HepG2 (cell line): ENCODE measurements around the gene C1orf198. TPM values are rescaled to one million over a fixed set of nuclear protein-coding genes. Genes with fewer than 3 reads are reported as not detected.

Experiments
- ATAC-seq: fragments of 200-7000 bp; cut with Tn5 transposase; 3 replicates; pipeline ENCODE4 v1.9.1; 2020; ENCODE audit warnings: mild to moderate bottlenecking, moderate library complexity
- BruUV-seq: library from RNA; stranded (reverse); fragments of 400-500 nt; replicated peaks from 2 replicates; lab custom pipeline; 2021; lab: Mats Ljungman, UMichigan
- CTCF ChIA-PET: fragments of 300-600 bp; formaldehyde crosslinking; extraction: SDS; loops from one replicate; lab custom pipeline; 2021; ENCODE audit warnings: low total read pairs, inconsistent platforms, low intra/inter-chr PET ratio; lab: Yijun Ruan, JAX
- POLR2A ChIA-PET: fragments of 350-600 bp; sonication (Branson Sonifier 250); formaldehyde crosslinking; loops from one replicate; lab custom pipeline; 2020; ENCODE audit warnings: antibody characterized with exemption, inconsistent platforms; lab: Yijun Ruan, JAX
- DNase-seq: peaks from one replicate; pipeline ENCODE4 v3.0.0-alpha.2; 2015; ENCODE audit warnings: low spot score
- FAIRE-seq: peaks from 3 replicates; lab custom pipeline; 2011; peaks lifted over from hg19 to GRCh38; lab: Jason Lieb, UNC
- H2AFZ ChIP-seq: one replicate; pipeline ENCODE4 v1.6.1; 2011; ENCODE audit warnings: low read length, inconsistent platforms
- H3K27ac ChIP-seq: fragments of 300-600 bp; 3 replicates; pipeline ENCODE4 v1.8.0; 2011; ENCODE audit warnings: mixed run types, mild to moderate bottlenecking, mixed read lengths, low read length, inconsistent platforms; ENCODE audit not compliant: insufficient read depth; ENCODE audit errors: extremely low read length
- H3K27me3 ChIP-seq, 2 experiments: fragments of 200-600 bp in 1 of 2; 2 replicates in 1 of 2; 3 replicates in 1 of 2; pipeline versions ENCODE4 v1.6.0 to v1.8.0; 2011; ENCODE audit warnings: low read length in 2 of 2, mild to moderate bottlenecking in 2 of 2, moderate library complexity in 2 of 2, inconsistent platforms in 1 of 2; ENCODE audit not compliant: insufficient read depth in 2 of 2, control insufficient read depth in 1 of 2
- H3K36me3 ChIP-seq, 2 experiments: fragments of 200-600 bp in 1 of 2; replicated peaks in 1 of 2; 2 replicates in 1 of 2; 3 replicates in 1 of 2; pipeline versions ENCODE4 v1.5.1 to v1.8.0; 2011; ENCODE audit warnings: low read length in 2 of 2, inconsistent platforms in 1 of 2; ENCODE audit not compliant: insufficient read depth in 2 of 2, control insufficient read depth in 1 of 2
- H3K4me1 ChIP-seq: 2 replicates; pipeline ENCODE4 v1.5.1; 2012; ENCODE audit warnings: low read length, inconsistent platforms; ENCODE audit not compliant: insufficient read depth
- H3K4me2 ChIP-seq: 2 replicates; pipeline ENCODE4 v1.6.0; 2011; ENCODE audit warnings: low read depth, low read length, inconsistent platforms
- H3K4me3 ChIP-seq, 3 experiments: fragments of 200-600 bp in 1 of 3; sonication (generic), shearing (Covaris generic) in 1 of 3; replicated peaks in 1 of 3; 2 replicates each; pipeline ENCODE4 v1.5.1; 2011 to 2016; ENCODE audit warnings: low read length in 3 of 3, inconsistent platforms in 2 of 3, low read depth in 2 of 3, mild to moderate bottlenecking in 2 of 3, control low read depth in 1 of 3, mixed read lengths in 1 of 3; ENCODE audit not compliant: insufficient read depth in 1 of 3
- H3K79me2 ChIP-seq: one replicate; pipeline ENCODE4 v1.6.1; 2011; ENCODE audit warnings: low read length, inconsistent platforms; ENCODE audit not compliant: insufficient read depth
- H3K9ac ChIP-seq: 2 replicates; pipeline ENCODE4 v1.6.0; 2011; ENCODE audit warnings: mild to moderate bottlenecking, low read depth, low read length, inconsistent platforms; ENCODE audit not compliant: insufficient read depth
- H3K9me3 ChIP-seq: 2 replicates; pipeline ENCODE4 v1.5.1; 2012; ENCODE audit warnings: mild to moderate bottlenecking, low read length
- H4K20me1 ChIP-seq: 2 replicates; pipeline ENCODE4 v1.6.0; 2011; ENCODE audit warnings: inconsistent platforms, mild to moderate bottlenecking, low read length, moderate library complexity; ENCODE audit not compliant: insufficient read depth
- BHLHE40 ChIP-seq: IDR thresholded peaks from 2 replicates; pipeline ENCODE4 v1.6.1; 2011; ENCODE audit warnings: low read length, improper control_type of control experiment
- CREM ChIP-seq, 2 experiments: sonication (generic) in 1 of 2; formaldehyde crosslinking in 1 of 2; IDR thresholded peaks; 2 replicates each; pipeline versions ENCODE4 v1.4.0 to v1.6.1; 2016 to 2020; ENCODE audit warnings: antibody characterized with exemption in 1 of 2, mild to moderate bottlenecking in 1 of 2, missing genetic modification reagents in 1 of 2
- DPF2 ChIP-seq: sonication (generic); formaldehyde crosslinking; IDR thresholded peaks from 2 replicates; pipeline ENCODE4 v1.4.0; 2020; ENCODE audit warnings: mild to moderate bottlenecking, low read depth, missing genetic modification reagents, borderline replicate concordance
- RFX5 ChIP-seq: IDR thresholded peaks from 2 replicates; pipeline ENCODE4 v1.6.1; 2011; ENCODE audit warnings: low read depth, low read length, improper control_type of control experiment
- YEATS4 ChIP-seq: sonication (generic); formaldehyde crosslinking; IDR thresholded peaks from 2 replicates; pipeline ENCODE4 v1.4.0; 2020; ENCODE audit warnings: missing genetic modification reagents, borderline replicate concordance
- WGBS: methylation state at CpG from one replicate; pipeline ENCODE4 v1.1.6; 2017; ENCODE audit warnings: low lambda C conversion rate; 5-methylcytosine and 5-hydroxymethylcytosine counted together
- in situ Hi-C: cut with HindIII; loops from 2 replicates; pipeline ENCODE4 v1.10.0; 2017; ENCODE audit warnings: low pct_unique_long_range_greater_than_20kb; ENCODE audit not compliant: extremely low pct_ligation_motif_present
- intact Hi-C: fragments of 100-400 bp; cut with micrococcal nuclease; formaldehyde crosslinking; loops from one replicate; pipeline ENCODE4 v1.10.0; 2022; ENCODE audit not compliant: unreplicated experiment
- polyA plus RNA-seq, 8 experiments: library from polyadenylated mRNA; depleted of rRNA in 3 of 8; stranded (reverse) in 7 of 8; unstranded in 1 of 8; fragments of >200 nt; fragmentation: Illumina TruSeq in 4 of 8; extraction: Trizol in 4 of 8; gene quantifications; 2 replicates each; pipeline versions ENCODE4 v1.2.1 to v1.2.3, GENCODE V29; 2011 to 2016; ENCODE audit warnings: low read depth in 4 of 8, missing spikeins in 1 of 8, mixed read lengths in 1 of 8; ENCODE audit not compliant: insufficient read depth in 1 of 8
- total RNA-seq, 5 experiments: library from RNA; depleted of rRNA; stranded (reverse); fragments of >200 nt; fragmentation: Illumina TruSeq; extraction: Trizol; gene quantifications; 2 replicates each; pipeline ENCODE4 v1.2.3, GENCODE V29; 2016; ENCODE audit warnings: low read depth in 1 of 5
- TF ChIP-seq, protein P1 (sequence below), 2 experiments: sonication (generic) in 1 of 2; formaldehyde crosslinking in 1 of 2; IDR thresholded peaks; 2 replicates each; pipeline versions ENCODE4 v1.4.0 to v1.6.1; 2016 to 2020; ENCODE audit warnings: borderline replicate concordance in 1 of 2, low read depth in 1 of 2, mild to moderate bottlenecking in 1 of 2, missing genetic modification reagents in 1 of 2
- TF ChIP-seq, protein P2 (sequence below): sonication (generic); formaldehyde crosslinking; IDR thresholded peaks from 2 replicates; pipeline ENCODE4 v1.9.0; 2022; ENCODE audit warnings: missing genetic modification reagents, mild to moderate bottlenecking, borderline replicate concordance
- TF ChIP-seq, protein P3 (sequence below): sonication (generic); formaldehyde crosslinking; IDR thresholded peaks from 2 replicates; pipeline ENCODE4 v1.4.0; 2020; ENCODE audit warnings: missing genetic modification reagents
- TF ChIP-seq, protein P4 (sequence below): sonication (generic); formaldehyde crosslinking; IDR thresholded peaks from 2 replicates; pipeline ENCODE4 v1.4.0; 2020; ENCODE audit warnings: missing genetic modification reagents
- TF ChIP-seq, protein P5 (sequence below): sonication (generic); formaldehyde crosslinking; IDR thresholded peaks from 2 replicates; pipeline ENCODE4 v1.8.0; 2022; ENCODE audit warnings: missing genetic modification reagents, low read depth, mild to moderate bottlenecking, borderline replicate concordance

The C1orf198 gene
- total and polyA plus RNA-seq, 2 of the 13 experiments (the other 11 are each of a cell fraction or from before 2014, with no cell fraction given), result 12.7 to 13.4 TPM

DNA sequence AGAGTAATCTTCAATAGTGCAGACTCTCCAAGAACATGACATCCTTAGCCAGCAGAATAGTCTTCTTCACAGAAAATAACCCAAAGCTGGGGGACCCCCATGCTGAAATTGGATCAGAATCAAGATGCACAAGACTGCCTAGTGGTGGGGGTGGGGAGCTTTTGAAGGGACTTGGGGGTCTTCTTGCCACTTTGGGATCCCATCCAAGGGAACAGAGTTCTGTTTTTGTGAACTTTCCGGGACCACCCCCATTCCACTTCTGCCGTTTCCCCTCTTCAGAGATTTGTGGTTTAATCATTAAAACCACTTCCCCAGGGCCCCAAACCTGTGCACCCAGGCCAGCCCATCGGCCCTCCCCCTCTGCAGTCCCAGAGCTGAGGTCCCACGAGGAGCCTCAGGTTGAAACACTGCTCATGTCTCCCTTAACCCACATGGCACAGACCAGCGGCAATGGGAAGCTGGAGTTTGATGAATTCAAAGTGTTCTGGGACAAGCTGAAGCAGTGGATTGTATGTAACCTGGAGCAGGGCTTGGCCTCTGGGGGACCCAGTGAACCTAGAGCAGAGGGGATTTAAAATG lies 76.2 kb downstream of the C1orf198 start (continued):
- TF ChIP-seq, protein P1, sequence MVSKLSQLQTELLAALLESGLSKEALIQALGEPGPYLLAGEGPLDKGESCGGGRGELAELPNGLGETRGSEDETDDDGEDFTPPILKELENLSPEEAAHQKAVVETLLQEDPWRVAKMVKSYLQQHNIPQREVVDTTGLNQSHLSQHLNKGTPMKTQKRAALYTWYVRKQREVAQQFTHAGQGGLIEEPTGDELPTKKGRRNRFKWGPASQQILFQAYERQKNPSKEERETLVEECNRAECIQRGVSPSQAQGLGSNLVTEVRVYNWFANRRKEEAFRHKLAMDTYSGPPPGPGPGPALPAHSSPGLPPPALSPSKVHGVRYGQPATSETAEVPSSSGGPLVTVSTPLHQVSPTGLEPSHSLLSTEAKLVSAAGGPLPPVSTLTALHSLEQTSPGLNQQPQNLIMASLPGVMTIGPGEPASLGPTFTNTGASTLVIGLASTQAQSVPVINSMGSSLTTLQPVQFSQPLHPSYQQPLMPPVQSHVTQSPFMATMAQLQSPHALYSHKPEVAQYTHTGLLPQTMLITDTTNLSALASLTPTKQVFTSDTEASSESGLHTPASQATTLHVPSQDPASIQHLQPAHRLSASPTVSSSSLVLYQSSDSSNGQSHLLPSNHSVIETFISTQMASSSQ (IDR thresholded peaks at IDR 0.05; ENCODE audit: low read depth), result no peak
- TF ChIP-seq, protein P1 (CRISPR knock-in tag; IDR thresholded peaks at IDR 0.05; ENCODE audit: borderline replicate concordance), result no peak
- no peak for TF ChIP-seq DPF2 (CRISPR knock-in tag)

DNA sequence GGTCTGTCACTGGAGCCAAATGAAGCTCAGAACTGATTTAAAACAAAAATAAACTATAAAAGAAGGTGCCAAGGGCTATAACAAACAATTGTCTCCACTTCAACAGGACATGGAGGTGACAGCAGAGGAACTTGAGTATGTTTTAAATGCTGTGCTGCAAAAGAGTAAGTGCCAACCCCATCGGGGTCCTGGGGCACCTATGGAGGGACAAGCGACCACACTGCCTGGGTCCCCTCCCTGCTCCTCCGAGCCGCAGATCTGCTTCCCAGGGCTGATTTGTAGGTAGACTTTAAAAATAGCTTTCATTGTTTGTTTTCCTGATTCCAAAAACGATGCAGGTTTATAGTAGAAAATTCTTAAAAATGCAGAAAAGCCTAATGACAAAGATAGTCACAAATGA lies 78.3 kb downstream of the C1orf198 start:
- no peak for DNase-seq
- Histone ChIP-seq H3K4me1 (peaks cover 47% of the 10 kb centered on the region), H4K20me1 (no peaks in the 10 kb centered on the region), H3K9ac (no peak overlapping the region), H3K27me3 (peaks cover 0 to 6% of the 10 kb centered on the region in 2 experiments; a peak in 2 of 5 replicates), H3K79me2 (no peaks in the 10 kb centered on the region), H3K9me3 (no peaks in the 10 kb centered on the region), H3K4me2 (no peak overlapping the region), H3K27ac (no peak overlapping the region), H2AFZ (no peak overlapping the region), H3K4me3 (no peak overlapping the region), H3K36me3 (no peaks in the 10 kb centered on the region)
- ChIA-PET CTCF (no interaction called here), POLR2A (no interaction called here)
- BruUV-seq, result no TSS peak
- in situ Hi-C loops, result loop anchor here (25.0 kb wide), 1 partner anchor 422 kb away; no protein-coding TSS in a partner anchor
- 63% methylated on average over 5 of the region's 5 CpGs for WGBS
- FAIRE-seq, result no peak
- ATAC-seq, result no peak
- intact Hi-C loops, result no loop called here
- TF ChIP-seq, protein P2, sequence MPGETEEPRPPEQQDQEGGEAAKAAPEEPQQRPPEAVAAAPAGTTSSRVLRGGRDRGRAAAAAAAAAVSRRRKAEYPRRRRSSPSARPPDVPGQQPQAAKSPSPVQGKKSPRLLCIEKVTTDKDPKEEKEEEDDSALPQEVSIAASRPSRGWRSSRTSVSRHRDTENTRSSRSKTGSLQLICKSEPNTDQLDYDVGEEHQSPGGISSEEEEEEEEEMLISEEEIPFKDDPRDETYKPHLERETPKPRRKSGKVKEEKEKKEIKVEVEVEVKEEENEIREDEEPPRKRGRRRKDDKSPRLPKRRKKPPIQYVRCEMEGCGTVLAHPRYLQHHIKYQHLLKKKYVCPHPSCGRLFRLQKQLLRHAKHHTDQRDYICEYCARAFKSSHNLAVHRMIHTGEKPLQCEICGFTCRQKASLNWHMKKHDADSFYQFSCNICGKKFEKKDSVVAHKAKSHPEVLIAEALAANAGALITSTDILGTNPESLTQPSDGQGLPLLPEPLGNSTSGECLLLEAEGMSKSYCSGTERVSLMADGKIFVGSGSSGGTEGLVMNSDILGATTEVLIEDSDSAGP (CRISPR knock-in tag), result no peak
- TF ChIP-seq, protein P3, sequence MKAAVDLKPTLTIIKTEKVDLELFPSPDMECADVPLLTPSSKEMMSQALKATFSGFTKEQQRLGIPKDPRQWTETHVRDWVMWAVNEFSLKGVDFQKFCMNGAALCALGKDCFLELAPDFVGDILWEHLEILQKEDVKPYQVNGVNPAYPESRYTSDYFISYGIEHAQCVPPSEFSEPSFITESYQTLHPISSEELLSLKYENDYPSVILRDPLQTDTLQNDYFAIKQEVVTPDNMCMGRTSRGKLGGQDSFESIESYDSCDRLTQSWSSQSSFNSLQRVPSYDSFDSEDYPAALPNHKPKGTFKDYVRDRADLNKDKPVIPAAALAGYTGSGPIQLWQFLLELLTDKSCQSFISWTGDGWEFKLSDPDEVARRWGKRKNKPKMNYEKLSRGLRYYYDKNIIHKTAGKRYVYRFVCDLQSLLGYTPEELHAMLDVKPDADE (CRISPR knock-in tag), result no peak
- TF ChIP-seq YEATS4 (CRISPR knock-in tag) (no peak), CREM (IDR thresholded peaks at IDR 0.05) (no peak), CREM (CRISPR knock-in tag; IDR thresholded peaks at IDR 0.05) (no peak), RFX5 (no peak), BHLHE40 (no peak)
- TF ChIP-seq, protein P4, sequence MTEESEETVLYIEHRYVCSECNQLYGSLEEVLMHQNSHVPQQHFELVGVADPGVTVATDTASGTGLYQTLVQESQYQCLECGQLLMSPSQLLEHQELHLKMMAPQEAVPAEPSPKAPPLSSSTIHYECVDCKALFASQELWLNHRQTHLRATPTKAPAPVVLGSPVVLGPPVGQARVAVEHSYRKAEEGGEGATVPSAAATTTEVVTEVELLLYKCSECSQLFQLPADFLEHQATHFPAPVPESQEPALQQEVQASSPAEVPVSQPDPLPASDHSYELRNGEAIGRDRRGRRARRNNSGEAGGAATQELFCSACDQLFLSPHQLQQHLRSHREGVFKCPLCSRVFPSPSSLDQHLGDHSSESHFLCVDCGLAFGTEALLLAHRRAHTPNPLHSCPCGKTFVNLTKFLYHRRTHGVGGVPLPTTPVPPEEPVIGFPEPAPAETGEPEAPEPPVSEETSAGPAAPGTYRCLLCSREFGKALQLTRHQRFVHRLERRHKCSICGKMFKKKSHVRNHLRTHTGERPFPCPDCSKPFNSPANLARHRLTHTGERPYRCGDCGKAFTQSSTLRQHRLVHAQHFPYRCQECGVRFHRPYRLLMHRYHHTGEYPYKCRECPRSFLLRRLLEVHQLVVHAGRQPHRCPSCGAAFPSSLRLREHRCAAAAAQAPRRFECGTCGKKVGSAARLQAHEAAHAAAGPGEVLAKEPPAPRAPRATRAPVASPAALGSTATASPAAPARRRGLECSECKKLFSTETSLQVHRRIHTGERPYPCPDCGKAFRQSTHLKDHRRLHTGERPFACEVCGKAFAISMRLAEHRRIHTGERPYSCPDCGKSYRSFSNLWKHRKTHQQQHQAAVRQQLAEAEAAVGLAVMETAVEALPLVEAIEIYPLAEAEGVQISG, result no peak
- TF ChIP-seq, protein P5, sequence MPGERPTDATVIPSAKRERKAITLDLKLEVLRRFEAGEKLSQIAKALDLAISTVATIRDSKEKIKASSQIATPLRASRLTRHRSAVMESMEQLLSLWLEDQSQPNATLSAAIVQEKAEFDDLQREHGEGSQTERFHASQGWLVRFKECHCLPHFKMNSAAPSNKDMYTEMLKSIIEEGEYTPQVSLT (CRISPR knock-in tag), result no peak
